Renal cortex interstitium (tissue), 15 donors: ENCODE measurements around the gene PPT1. TPM values are rescaled to one million over a fixed set of nuclear protein-coding genes. Genes with fewer than 3 reads are reported as not detected.

Experiments
- DNase-seq, 11 donors: peaks; one replicate each; pipeline ENCODE4 v3.0.0-alpha.2; 2013; ENCODE audit warnings: low read depth in 9 of 11, low spot score in 4 of 11; ENCODE audit errors: extremely low read depth in 1 of 11
- long read RNA-seq, 16 experiments: transcript quantifications; one replicate each; lab custom pipeline, GENCODE V29; 2026
- polyA plus RNA-seq, 3 donors: library from polyadenylated mRNA; unstranded; fragments of 120-200 nt; gene quantifications; one replicate each; pipeline ENCODE4 v1.2.1, GENCODE V29; 2013; ENCODE audit not compliant: insufficient read length in 3 of 3

The PPT1 gene
- polyA plus RNA-seq: 100 to 1,000 TPM; 103 to 118 (median 111) TPM
- long read RNA-seq, donor 1, full-length matches to known transcripts: 17 of 215 reads
- long read RNA-seq, donor 1, partial matches to known transcripts: 184 of 215 reads
- long read RNA-seq, donor 1, other reads (novel, unspliced or antisense): 14 of 215 reads
- long read RNA-seq, donor 2, full-length matches to known transcripts: 25 of 25 reads
- long read RNA-seq, donor 2, partial matches to known transcripts: 0 of 25 reads
- long read RNA-seq, donor 2, other reads (novel, unspliced or antisense): 0 of 25 reads
- long read RNA-seq, donor 3, full-length matches to known transcripts: 59 of 151 reads
- long read RNA-seq, donor 3, partial matches to known transcripts: 56 of 151 reads
- long read RNA-seq, donor 3, other reads (novel, unspliced or antisense): 36 of 151 reads
- long read RNA-seq, donor 4, full-length matches to known transcripts: 20 of 53 reads
- long read RNA-seq, donor 4, partial matches to known transcripts: 33 of 53 reads
- long read RNA-seq, donor 4, other reads (novel, unspliced or antisense): 0 of 53 reads
- long read RNA-seq, donor 5: 0 reads
- long read RNA-seq, donor 6, full-length matches to known transcripts: 27 of 42 reads
- long read RNA-seq, donor 6, partial matches to known transcripts: 15 of 42 reads
- long read RNA-seq, donor 6, other reads (novel, unspliced or antisense): 0 of 42 reads
- long read RNA-seq, donor 7, full-length matches to known transcripts: 31 of 41 reads
- long read RNA-seq, donor 7, partial matches to known transcripts: 10 of 41 reads
- long read RNA-seq, donor 7, other reads (novel, unspliced or antisense): 0 of 41 reads
- long read RNA-seq, donor 8, full-length matches to known transcripts: 62 of 69 reads
- long read RNA-seq, donor 8, partial matches to known transcripts: 7 of 69 reads
- long read RNA-seq, donor 8, other reads (novel, unspliced or antisense): 0 of 69 reads
- long read RNA-seq, donor 9, full-length matches to known transcripts: 26 of 38 reads
- long read RNA-seq, donor 9, partial matches to known transcripts: 12 of 38 reads
- long read RNA-seq, donor 9, other reads (novel, unspliced or antisense): 0 of 38 reads
- long read RNA-seq, donor 10, full-length matches to known transcripts: 33 of 100 reads
- long read RNA-seq, donor 10, partial matches to known transcripts: 42 of 100 reads
- long read RNA-seq, donor 10, other reads (novel, unspliced or antisense): 25 of 100 reads
- long read RNA-seq, donor 11, full-length matches to known transcripts: 30 of 54 reads
- long read RNA-seq, donor 11, partial matches to known transcripts: 24 of 54 reads
- long read RNA-seq, donor 11, other reads (novel, unspliced or antisense): 0 of 54 reads
- long read RNA-seq, donor 12, full-length matches to known transcripts: 15 of 15 reads
- long read RNA-seq, donor 12, partial matches to known transcripts: 0 of 15 reads
- long read RNA-seq, donor 12, other reads (novel, unspliced or antisense): 0 of 15 reads
- long read RNA-seq, donor 13, full-length matches to known transcripts: 56 of 69 reads
- long read RNA-seq, donor 13, partial matches to known transcripts: 13 of 69 reads
- long read RNA-seq, donor 13, other reads (novel, unspliced or antisense): 0 of 69 reads
- long read RNA-seq, donor 14, full-length matches to known transcripts: 29 of 34 reads
- long read RNA-seq, donor 14, partial matches to known transcripts: 5 of 34 reads
- long read RNA-seq, donor 14, other reads (novel, unspliced or antisense): 0 of 34 reads
- long read RNA-seq, donor 15, full-length matches to known transcripts: 9 of 34 reads
- long read RNA-seq, donor 15, partial matches to known transcripts: 20 of 34 reads
- long read RNA-seq, donor 15, other reads (novel, unspliced or antisense): 5 of 34 reads
- long read RNA-seq, donor 16, full-length matches to known transcripts: 59 of 111 reads
- long read RNA-seq, donor 16, partial matches to known transcripts: 52 of 111 reads
- long read RNA-seq, donor 16, other reads (novel, unspliced or antisense): 0 of 111 reads

- peak; percentile 43 to 68 (median 55) for DNase-seq
Measured at GRCh38 chr1:40096977-40097782, at the start of gene PPT1. PPT1 (minus strand) TSS chr1:40097252; CDS start chr1:40097238, 14 bp downstream.

GRCh38 chr1:40143891-40144575 lies 47.0 kb upstream of the PPT1 start:
- peak in 8 of 11 donors; percentile 57 to 79 (median 70) for DNase-seq

GRCh38 chr1:40141878-40142535 lies 45.0 kb upstream of the PPT1 start:
- no peak for DNase-seq

- no peak for DNase-seq
Measured at GRCh38 chr1:40140211-40140973, 43.3 kb upstream of the PPT1 start.

- DNase-seq: no peak
Measured at GRCh38 chr1:40133839-40134238, 36.8 kb upstream of the PPT1 start.

GRCh38 chr1:40133312-40133665 lies 36.2 kb upstream of the PPT1 start:
- no peak for DNase-seq

GRCh38 chr1:40132383-40133311 lies 35.6 kb upstream of the PPT1 start:
- DNase-seq: peak in 5 of 11 donors; percentile 8 to 20 (median 13)

GRCh38 chr1:40130892-40131291 lies 33.8 kb upstream of the PPT1 start:
- DNase-seq: no peak

- no peak for DNase-seq
Measured at GRCh38 chr1:40122855-40123254, 25.8 kb upstream of the PPT1 start.

GRCh38 chr1:40120128-40120527 lies 23.1 kb upstream of the PPT1 start:
- no peak for DNase-seq

GRCh38 chr1:40114400-40114799 lies 17.3 kb upstream of the PPT1 start:
- DNase-seq: no peak

GRCh38 chr1:40110389-40110788 lies 13.3 kb upstream of the PPT1 start:
- no peak for DNase-seq

- no peak for DNase-seq
Measured at GRCh38 chr1:40107290-40107959, 10.4 kb upstream of the PPT1 start.

GRCh38 chr1:40105028-40105427 lies 8.0 kb upstream of the PPT1 start:
- no peak for DNase-seq
